Muscle layer of duodenum (tissue), 2 donors: Measurements from ENCODE around the gene ZNF436.

Source experiments
- H3K27ac ChIP-seq: one replicate; pipeline ENCODE4 v1.7.0; 2013; ENCODE audit warnings: mild to moderate bottlenecking, low read length
- H3K27me3 ChIP-seq: one replicate; pipeline ENCODE4 v1.7.0; 2013; ENCODE audit warnings: low read depth, mild to moderate bottlenecking, control low read depth, low read length
- H3K36me3 ChIP-seq, 2 donors: one replicate each; pipeline ENCODE4 v1.7.0; 2013; ENCODE audit warnings: low read length in 2 of 2, control low read depth in 1 of 2, mild to moderate bottlenecking in 1 of 2; ENCODE audit not compliant: insufficient read depth in 2 of 2, control insufficient read depth in 1 of 2
- H3K4me1 ChIP-seq, 2 donors: one replicate each; pipeline ENCODE4 v1.7.0; 2013; ENCODE audit warnings: low read length in 2 of 2, mild to moderate bottlenecking in 2 of 2, control low read depth in 1 of 2, moderate library complexity in 1 of 2; ENCODE audit not compliant: insufficient read depth in 2 of 2, control insufficient read depth in 1 of 2
- H3K4me3 ChIP-seq, 2 donors: one replicate each; pipeline ENCODE4 v1.7.0; 2013; ENCODE audit warnings: low read length in 2 of 2, low read depth in 1 of 2, mild to moderate bottlenecking in 1 of 2
- H3K9me3 ChIP-seq, 2 donors: one replicate each; pipeline ENCODE4 v1.7.0; 2013; ENCODE audit warnings: low read length in 2 of 2, control low read depth in 1 of 2, mild to moderate bottlenecking in 1 of 2; ENCODE audit not compliant: control insufficient read depth in 1 of 2
- donor health status: healthy.

The ZNF436 gene

GRCh38 chr1:23371987-23372880 lies 2.6 kb upstream of the ZNF436 start:
- Histone ChIP-seq H3K27me3 (no peaks in the 10 kb centered on the region), H3K4me3 (no peak overlapping the region), H3K4me1 (peaks cover 18 to 39% of the 10 kb centered on the region in 2 donors), H3K9me3 (no peaks in the 10 kb centered on the region), H3K27ac (no peak overlapping the region), H3K36me3 (peaks cover 0 to 4% of the 10 kb centered on the region in 2 donors)

DNA sequence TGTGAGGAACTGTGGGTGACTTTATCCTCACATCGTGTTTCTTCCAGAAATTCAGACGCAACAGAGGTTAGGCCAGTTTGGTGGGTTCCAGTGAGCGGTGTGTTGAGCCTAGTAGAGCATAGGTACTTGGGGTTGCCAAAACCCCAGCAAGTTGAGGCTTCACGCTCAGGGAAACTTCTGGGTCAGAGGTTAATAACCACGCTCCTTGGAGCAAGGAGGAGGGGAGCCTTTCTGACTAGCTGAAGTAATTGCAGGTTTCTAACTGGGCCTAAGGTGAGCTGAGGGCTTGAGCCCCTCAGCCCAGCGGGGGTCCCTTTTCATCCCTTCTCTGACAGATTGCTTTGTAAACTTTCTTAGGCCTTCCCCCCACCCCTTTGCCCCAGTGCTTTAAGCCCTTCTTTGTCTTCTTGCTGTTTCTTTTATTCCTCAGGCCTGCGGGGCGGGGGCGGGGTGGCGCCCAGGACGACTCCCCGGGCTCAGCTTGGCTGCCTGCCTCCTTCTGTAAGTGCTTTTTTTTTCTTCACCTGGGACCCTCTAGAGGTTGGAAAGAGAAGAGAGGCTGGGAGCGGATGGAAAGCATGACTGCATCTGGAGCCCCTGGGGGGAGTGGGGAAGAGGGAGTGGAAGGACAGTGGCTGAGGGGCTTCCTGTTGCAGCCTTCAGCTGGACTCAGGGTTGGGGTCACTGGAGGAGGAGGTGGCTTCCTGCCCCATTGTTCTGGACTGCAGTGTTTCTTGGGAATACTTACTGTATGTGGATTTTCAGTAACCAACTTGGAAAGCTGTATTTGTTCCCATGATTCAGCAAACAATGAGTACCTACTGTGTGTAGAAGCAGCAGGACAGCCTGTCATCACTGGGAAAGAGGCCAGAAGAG lies 1.3 kb upstream of the ZNF436 start:
- Histone ChIP-seq H3K27me3 (no peaks in the 10 kb centered on the region), H3K27ac (peak overlapping the region; percentile 99), H3K9me3 (no peaks in the 10 kb centered on the region), H3K4me3 (peak overlapping the region; percentile 78 to 99), H3K4me1 (peaks cover 26 to 44% of the 10 kb centered on the region in 2 donors), H3K36me3 (peaks cover 0 to 12% of the 10 kb centered on the region in 2 donors)

GRCh38 chr1:23370330-23370708 lies 683 bp upstream of the ZNF436 start:
- Histone ChIP-seq H3K4me1 (peaks cover 26 to 44% of the 10 kb centered on the region in 2 donors), H3K36me3 (peaks cover 0 to 14% of the 10 kb centered on the region in 2 donors)

DNA sequence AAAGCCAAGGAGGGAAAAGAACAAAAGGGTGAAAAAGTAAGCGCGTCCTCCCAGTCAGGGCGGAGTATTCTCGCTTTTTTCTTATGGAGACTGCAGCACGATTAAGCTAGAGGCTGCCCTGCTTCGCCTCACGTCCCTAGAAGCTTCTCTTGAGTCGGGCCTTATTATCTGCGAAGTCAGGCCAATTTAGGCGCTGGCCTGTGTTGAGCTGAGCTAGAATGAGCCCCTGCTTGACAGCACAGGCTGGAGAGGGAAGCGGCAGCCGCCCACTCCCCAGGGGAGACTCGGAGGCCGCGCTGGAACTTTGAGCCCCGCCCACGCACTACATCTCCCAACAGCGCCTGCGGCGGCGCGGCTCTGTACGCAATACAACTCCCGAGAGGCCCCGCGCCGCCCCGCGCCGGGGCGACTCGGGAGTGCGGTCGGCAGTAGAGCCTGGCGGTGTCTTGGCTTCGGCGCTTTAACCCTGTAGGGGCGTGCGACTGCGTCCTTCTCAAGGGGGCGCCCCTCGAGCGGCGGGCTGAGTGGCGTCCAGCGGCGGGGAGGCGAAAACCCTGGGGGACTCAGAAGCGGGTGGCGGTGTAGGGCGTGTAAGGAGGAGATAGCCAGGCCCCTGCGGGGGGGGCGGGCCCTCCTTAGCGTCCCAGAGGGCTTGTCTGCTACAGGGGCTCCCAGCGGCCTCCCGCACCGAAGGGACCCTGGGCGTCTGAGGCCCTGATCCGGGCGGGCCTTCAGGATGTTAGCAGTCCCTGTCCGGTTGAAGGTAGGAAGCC lies 888 bp downstream of the ZNF436 start:
- peaks cover 4 to 9% of the 10 kb centered on the region in 2 donors for H3K9me3 ChIP-seq

More at GRCh38 chr1:23370330-23370708, 683 bp upstream of the ZNF436 start:
- Histone ChIP-seq H3K27me3 (no peaks in the 10 kb centered on the region), H3K4me3 (peak overlapping the region; percentile 78 to 99), H3K27ac (peak overlapping the region; percentile 99), H3K9me3 (no peaks in the 10 kb centered on the region)

DNA sequence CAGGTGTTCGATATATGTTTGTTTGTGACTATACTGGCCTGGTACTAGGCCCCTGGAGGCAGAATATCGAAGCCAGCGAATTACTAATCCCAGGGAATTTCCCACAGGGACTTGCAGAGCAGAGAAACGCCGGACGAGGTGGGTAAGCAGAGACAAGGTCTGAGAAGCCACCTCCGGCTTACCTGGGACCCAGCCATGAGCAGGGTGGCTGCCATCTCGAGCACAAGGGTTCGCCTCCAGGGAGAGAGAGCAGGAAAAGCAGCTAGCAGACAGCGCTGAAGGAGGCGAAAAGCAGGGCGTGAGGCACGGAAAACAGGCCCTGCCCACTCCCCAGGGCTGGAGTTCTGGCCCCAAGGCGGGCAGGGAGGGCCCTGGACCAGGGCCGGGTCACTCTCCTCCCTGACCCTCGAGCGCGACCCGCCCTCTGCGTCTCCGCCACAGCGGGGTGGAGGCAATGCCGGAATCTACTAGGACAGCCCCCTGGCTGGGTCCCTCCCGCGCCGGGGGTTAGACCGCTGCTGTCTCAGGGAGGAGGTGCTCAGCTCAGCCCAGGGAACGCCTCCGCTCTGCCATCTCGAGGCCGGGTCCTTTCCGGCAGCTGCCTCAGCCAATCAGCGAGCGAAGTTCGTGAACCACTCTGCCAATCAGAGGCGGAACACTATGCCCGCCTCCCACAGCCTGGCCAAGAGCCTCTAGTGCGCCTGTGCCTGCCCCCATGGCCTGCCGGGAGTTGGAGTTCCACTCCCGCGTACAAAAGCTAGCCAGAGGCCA lies 1.7 kb downstream of the ZNF436 start:
- Histone ChIP-seq H3K27ac (peak overlapping the region; percentile 99), H3K27me3 (no peaks in the 10 kb centered on the region), H3K36me3 (peaks cover 6 to 34% of the 10 kb centered on the region in 2 donors), H3K4me3 (peak overlapping the region; percentile 78 to 99), H3K9me3 (peaks cover 8 to 17% of the 10 kb centered on the region in 2 donors), H3K4me1 (peaks cover 26 to 44% of the 10 kb centered on the region in 2 donors)

More for the DNA sequence above, 888 bp downstream of the ZNF436 start:
- H3K27ac ChIP-seq, result peak overlapping the region; percentile 99
- peaks cover 26 to 44% of the 10 kb centered on the region in 2 donors for H3K4me1 ChIP-seq
- H3K36me3 ChIP-seq, result peaks cover 0 to 26% of the 10 kb centered on the region in 2 donors
- H3K4me3 ChIP-seq, result peak overlapping the region; percentile 78 to 99
- H3K27me3 ChIP-seq, result no peaks in the 10 kb centered on the region

- Histone ChIP-seq H3K9me3 (peaks cover 13 to 23% of the 10 kb centered on the region in 2 donors), H3K27ac (peak overlapping the region; percentile 88), H3K36me3 (peaks cover 11 to 39% of the 10 kb centered on the region in 2 donors)
Measured at GRCh38 chr1:23367451-23367790, 2.2 kb downstream of the ZNF436 start.

GRCh38 chr1:23366598-23366997 lies 3.0 kb downstream of the ZNF436 start:
- Histone ChIP-seq H3K27ac (no peak overlapping the region), H3K36me3 (peaks cover 20 to 48% of the 10 kb centered on the region in 2 donors), H3K4me3 (peak overlapping the region; percentile 78 to 99), H3K9me3 (peaks cover 22 to 31% of the 10 kb centered on the region in 2 donors), H3K27me3 (no peaks in the 10 kb centered on the region), H3K4me1 (peaks cover 26 to 35% of the 10 kb centered on the region in 2 donors)

More at GRCh38 chr1:23367451-23367790, 2.2 kb downstream of the ZNF436 start:
- peak overlapping the region; percentile 78 to 99 for H3K4me3 ChIP-seq
- H3K27me3 ChIP-seq, result no peaks in the 10 kb centered on the region
- peaks cover 26 to 40% of the 10 kb centered on the region in 2 donors for H3K4me1 ChIP-seq

DNA sequence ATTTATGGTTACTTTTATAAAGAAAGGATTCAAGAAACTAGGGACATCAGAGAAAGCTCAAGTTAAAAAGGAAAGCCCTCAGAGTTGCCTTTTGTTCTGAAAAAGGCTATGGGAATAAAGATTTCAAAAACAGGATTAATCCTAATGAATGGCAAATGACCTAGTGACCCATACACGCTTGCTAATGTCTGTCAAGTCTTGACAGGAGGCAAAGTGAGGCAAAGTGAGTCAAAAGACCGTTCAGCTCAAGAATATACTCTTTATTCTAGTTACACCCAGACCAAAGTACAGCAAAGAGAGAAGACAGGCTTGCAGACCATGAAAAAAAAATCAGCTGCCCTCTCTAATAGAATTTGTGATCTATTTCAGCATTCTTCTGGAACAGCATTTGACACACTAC lies 3.5 kb downstream of the ZNF436 start:
- Histone ChIP-seq H3K4me3 (peak overlapping the region; percentile 4 to 78), H3K27ac (no peak overlapping the region), H3K4me1 (peaks cover 25 to 31% of the 10 kb centered on the region in 2 donors), H3K36me3 (peaks cover 24 to 52% of the 10 kb centered on the region in 2 donors), H3K9me3 (peaks cover 26 to 35% of the 10 kb centered on the region in 2 donors), H3K27me3 (no peaks in the 10 kb centered on the region)

GRCh38 chr1:23362218-23362713 lies 7.4 kb downstream of the ZNF436 start:
- Histone ChIP-seq H3K27ac (no peak overlapping the region), H3K4me3 (peak overlapping the region; percentile 37 to 55), H3K9me3 (peaks cover 42 to 53% of the 10 kb centered on the region in 2 donors), H3K36me3 (peaks cover 38 to 66% of the 10 kb centered on the region in 2 donors), H3K4me1 (peaks cover 8 to 18% of the 10 kb centered on the region in 2 donors), H3K27me3 (no peaks in the 10 kb centered on the region)
